ENCODE measurements around the gene PEX11A.

GRCh38 chr15:89679212-89679611 is 11.3 kb downstream of the PEX11A start, which contains the start of gene PLIN1:
- TF ChIP-seq CTCF (IDR thresholded peaks at IDR 0.05) (no peak), EP300 (IDR thresholded peaks at IDR 0.05) (no peak)

Data from sigmoid colon (tissue), 4 donors.